Endodermal cell (in vitro differentiated cells): ENCODE measurements around the gene ZIM2. TPM values are rescaled to one million over a fixed set of nuclear protein-coding genes. Genes with fewer than 3 reads are reported as not detected.

Experiments
- DNase-seq: peaks from one replicate; pipeline ENCODE4 v3.0.0-alpha.2; 2017
- H3K27ac ChIP-seq: 2 replicates; pipeline ENCODE4 v1.5.1; 2013; ENCODE audit warnings: mild to moderate bottlenecking, low read depth, low read length, moderate library complexity
- H3K27me3 ChIP-seq: 2 replicates; pipeline ENCODE4 v1.6.1; 2013; ENCODE audit warnings: mild to moderate bottlenecking, low read length, moderate library complexity; ENCODE audit not compliant: insufficient read depth, control insufficient read depth, poor library complexity, severe bottlenecking
- H3K36me3 ChIP-seq: 2 replicates; pipeline ENCODE4 v1.7.0; 2013; ENCODE audit warnings: mild to moderate bottlenecking, low read length, moderate library complexity; ENCODE audit not compliant: control insufficient read depth, insufficient read depth
- H3K4me1 ChIP-seq: one replicate; pipeline ENCODE4 v1.7.0; 2013; ENCODE audit warnings: low read length; ENCODE audit not compliant: control insufficient read depth, insufficient read depth
- H3K4me3 ChIP-seq: 2 replicates; pipeline ENCODE4 v1.5.1; 2013; ENCODE audit warnings: mild to moderate bottlenecking, low read length, moderate library complexity
- H3K9ac ChIP-seq: 2 replicates; pipeline ENCODE4 v1.6.1; 2013; ENCODE audit warnings: mild to moderate bottlenecking, low read length, moderate library complexity; ENCODE audit not compliant: poor library complexity, severe bottlenecking; ENCODE audit errors: extremely low read depth
- H3K9me3 ChIP-seq: 2 replicates; pipeline ENCODE4 v1.6.1; 2013; ENCODE audit warnings: mild to moderate bottlenecking, low read length, moderate library complexity; ENCODE audit not compliant: control insufficient read depth
- H3K27ac Mint-ChIP-seq: 2 replicates; pipeline ENCODE4 v1.8.0; 2020; ENCODE audit warnings: mixed read lengths
- H3K27me3 Mint-ChIP-seq: 2 replicates; pipeline ENCODE4 v1.8.0; 2021; ENCODE audit warnings: mild to moderate bottlenecking, mixed read lengths; ENCODE audit not compliant: insufficient read depth
- H3K36me3 Mint-ChIP-seq: 2 replicates; pipeline ENCODE4 v1.8.0; 2020; ENCODE audit warnings: low read depth, mixed read lengths
- H3K4me1 Mint-ChIP-seq: 2 replicates; pipeline ENCODE4 v1.8.0; 2020; ENCODE audit warnings: mixed read lengths
- H3K4me3 Mint-ChIP-seq: 2 replicates; pipeline ENCODE4 v1.8.0; 2020; ENCODE audit warnings: mild to moderate bottlenecking, moderate library complexity, mixed read lengths
- H3K9me3 Mint-ChIP-seq: 2 replicates; pipeline ENCODE4 v1.8.0; 2020; ENCODE audit warnings: mild to moderate bottlenecking, mixed read lengths
- CTCF ChIP-seq: fragments of 200-600 bp; sonication (generic); conservative IDR thresholded peaks from 2 replicates; pipeline ENCODE4 v1.5.0; 2021; ENCODE audit warnings: antibody characterized with exemption, mild to moderate bottlenecking
- WGBS, 2 experiments: methylation state at CpG; one replicate each; pipeline versions ENCODE4 v1.1.5 to v1.1.7; 2013; ENCODE audit warnings: missing lambda C conversion rate in 2 of 2, mixed read lengths in 1 of 2; ENCODE audit not compliant: insufficient coverage in 1 of 2, insufficient read length in 1 of 2; 5-methylcytosine and 5-hydroxymethylcytosine counted together
- total RNA-seq, 2 donors: library from RNA; stranded (reverse); fragmentation: NEBNext Ultra II Directional in 1 of 2; extraction: Animal tissue kit (Norgen Biotek cat#: 25700) in 1 of 2; gene quantifications; 2 replicates in 1 of 2; 3 replicates in 1 of 2; pipeline ENCODE4 v1.2.1, GENCODE V29; 2021

Gene ZIM2
- total RNA-seq, 2 donors from 2014 or later: not detected

GRCh38 chr19:56746367-56746766 is 94.2 kb downstream of the ZIM2 start:
- 31 to 33% methylated on average over 2 to 3 of the region's 3 CpGs for WGBS, 2 experiments
- Histone ChIP-seq H3K9ac (no peak overlapping the region), H3K9me3 (peaks cover 76% of the 10 kb centered on the region), H3K4me3 (no peak overlapping the region), H3K36me3 (no peaks in the 10 kb centered on the region), H3K4me1 (no peaks in the 10 kb centered on the region), H3K27ac (no peak overlapping the region), H3K27me3 (no peaks in the 10 kb centered on the region)
- peaks cover 2% of the 10 kb centered on the region for H3K36me3 Mint-ChIP-seq
- no peaks in the 10 kb centered on the region for H3K4me1 Mint-ChIP-seq
- no peaks in the 10 kb centered on the region for H3K27me3 Mint-ChIP-seq
- no peak for DNase-seq
- H3K27ac Mint-ChIP-seq: no peak overlapping the region
- no peak for TF ChIP-seq CTCF
- peaks cover 80% of the 10 kb centered on the region for H3K9me3 Mint-ChIP-seq
- H3K4me3 Mint-ChIP-seq: no peak overlapping the region

GRCh38 chr19:56740501-56740900 is 100.0 kb downstream of the ZIM2 start:
- Histone ChIP-seq H3K27ac (no peak overlapping the region), H3K4me3 (no peak overlapping the region), H3K36me3 (no peaks in the 10 kb centered on the region), H3K4me1 (no peaks in the 10 kb centered on the region), H3K27me3 (no peaks in the 10 kb centered on the region), H3K9me3 (peaks cover 79% of the 10 kb centered on the region), H3K9ac (no peak overlapping the region)
- no peaks in the 10 kb centered on the region for H3K4me1 Mint-ChIP-seq
- H3K27ac Mint-ChIP-seq: no peak overlapping the region
- no peak overlapping the region for H3K4me3 Mint-ChIP-seq
- 51% methylated on average over 3 of the region's 3 CpGs; no CpG with 5 or more reads in 1 of the 2 experiments for whole genome bisulfite sequencing, 2 experiments
- peaks cover 88% of the 10 kb centered on the region for H3K9me3 Mint-ChIP-seq
- TF ChIP-seq CTCF: no peak
- no peaks in the 10 kb centered on the region for H3K27me3 Mint-ChIP-seq
- no peaks in the 10 kb centered on the region for H3K36me3 Mint-ChIP-seq
- no peak for DNase-seq

- no peak for DNase-seq
- no peaks in the 10 kb centered on the region for H3K4me1 ChIP-seq
- H3K9ac ChIP-seq: no peak overlapping the region
- no peak overlapping the region for H3K4me3 ChIP-seq
- no peaks in the 10 kb centered on the region for H3K27me3 ChIP-seq
- no peaks in the 10 kb centered on the region for H3K4me1 Mint-ChIP-seq
- H3K4me3 Mint-ChIP-seq: no peak overlapping the region
- H3K27ac Mint-ChIP-seq: no peak overlapping the region
- H3K9me3 Mint-ChIP-seq: peaks cover 94% of the 10 kb centered on the region
- no peaks in the 10 kb centered on the region for H3K27me3 Mint-ChIP-seq
- WGBS, 2 experiments: 85% methylated on average over 6 of the region's 6 CpGs; no CpG with 5 or more reads in 1 of the 2 experiments
- no peak for TF ChIP-seq CTCF
- no peaks in the 10 kb centered on the region for H3K36me3 Mint-ChIP-seq
- no peaks in the 10 kb centered on the region for H3K36me3 ChIP-seq
- H3K9me3 ChIP-seq: peaks cover 81% of the 10 kb centered on the region
- no peak overlapping the region for H3K27ac ChIP-seq
Observed at GRCh38 chr19:56736571-56736970, 104.0 kb downstream of the ZIM2 start.
